ENCODE results near the gene NRN1.
"Not testable (repeated sequence)": the region's sequence is repeated elsewhere in the genome, so short reads cannot be mapped to it uniquely, and the experiment has no call there.

Gene NRN1, protein sequence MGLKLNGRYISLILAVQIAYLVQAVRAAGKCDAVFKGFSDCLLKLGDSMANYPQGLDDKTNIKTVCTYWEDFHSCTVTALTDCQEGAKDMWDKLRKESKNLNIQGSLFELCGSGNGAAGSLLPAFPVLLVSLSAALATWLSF

GRCh38 chr6:6006428-6007365 lies at the start of gene NRN1:
TSS of gene NRN1 (minus strand) at chr6:6006925. CDS start at chr6:6006749, 176 bp downstream.
- DNase-seq (ENCODE audit: low read depth) = no peak

- DNase-seq (ENCODE audit: low read depth) = no peak
Measured at GRCh38 chr6:6052216-6052615, 45.5 kb upstream of the NRN1 start.

DNA sequence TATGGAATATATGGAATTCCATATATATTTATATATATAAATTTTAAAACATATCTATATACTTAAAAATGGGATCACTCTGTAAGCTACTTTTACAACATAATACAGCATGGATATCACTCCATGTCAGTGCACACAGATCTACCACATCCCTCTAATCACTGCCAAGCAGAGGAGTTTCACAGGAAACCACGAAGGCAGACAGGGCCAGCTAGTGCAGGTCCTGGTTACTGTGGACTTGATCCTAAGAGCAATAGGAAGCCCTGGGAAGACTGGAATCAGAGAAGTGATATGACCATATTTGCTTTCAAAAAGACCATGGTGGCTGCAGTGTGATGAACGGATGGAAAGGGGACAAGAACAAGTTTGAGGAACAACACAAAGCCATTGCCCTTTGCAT lies 40.0 kb upstream of the NRN1 start:
- DNase-seq (ENCODE audit: low read depth) = no peak

- no peak for DNase-seq (ENCODE audit: low read depth)
Measured at GRCh38 chr6:6039946-6040509, 33.3 kb upstream of the NRN1 start.

GRCh38 chr6:6037179-6037578 lies 30.5 kb upstream of the NRN1 start:
- DNase-seq (ENCODE audit: low read depth) = no peak

DNA sequence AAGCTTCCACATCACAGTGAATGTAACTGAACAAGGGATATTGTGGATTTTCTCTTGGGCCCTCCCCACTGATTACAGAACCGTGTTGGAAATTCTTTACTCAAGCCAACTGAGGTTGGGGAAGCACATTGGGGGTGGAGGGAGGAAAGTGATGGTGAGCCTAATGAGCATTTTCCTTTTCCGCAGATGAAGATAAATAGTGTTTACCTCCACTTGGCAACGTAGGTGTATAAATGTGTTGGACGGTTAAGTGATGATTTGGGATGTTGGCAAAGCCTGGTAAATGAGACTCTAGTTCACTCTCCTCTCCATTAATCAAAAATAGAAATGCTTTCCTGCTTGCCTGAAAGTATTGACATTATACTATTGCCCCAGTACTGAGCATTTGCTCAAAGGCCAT lies 27.1 kb upstream of the NRN1 start:
- no peak for DNase-seq (ENCODE audit: low read depth)

DNA sequence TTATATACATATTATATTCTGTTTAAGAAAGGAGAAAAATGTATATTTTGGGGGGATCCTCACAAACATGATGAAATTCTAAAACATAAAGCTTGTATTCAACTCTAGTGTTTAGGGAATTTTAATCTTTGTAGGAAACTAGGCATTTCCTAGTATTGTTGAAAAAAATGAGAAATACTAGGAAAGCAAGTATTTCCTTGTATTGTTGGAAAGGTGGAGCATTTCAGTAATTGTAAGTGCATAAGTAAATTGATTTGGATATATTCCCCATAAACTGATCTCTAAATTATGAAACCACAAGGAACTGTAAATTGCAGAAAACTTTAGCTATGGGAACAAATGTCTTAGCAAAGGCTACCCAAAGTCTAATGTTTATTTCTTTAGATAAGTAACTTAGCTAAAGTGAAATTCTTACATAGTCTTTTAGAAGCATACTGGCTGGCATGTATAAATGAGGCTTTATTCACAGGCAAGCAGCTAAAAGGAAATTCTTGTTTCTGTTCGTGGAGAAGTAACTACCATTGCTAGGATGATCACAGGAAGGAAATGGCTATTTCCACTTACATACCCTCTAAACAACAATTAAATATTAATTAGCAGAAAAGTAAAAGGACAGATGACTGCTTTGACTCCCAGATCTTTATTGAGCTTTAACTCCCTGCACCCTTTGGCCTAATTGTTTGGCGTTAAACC lies 19.9 kb upstream of the NRN1 start:
- DNase-seq (ENCODE audit: low read depth) = no peak

DNA sequence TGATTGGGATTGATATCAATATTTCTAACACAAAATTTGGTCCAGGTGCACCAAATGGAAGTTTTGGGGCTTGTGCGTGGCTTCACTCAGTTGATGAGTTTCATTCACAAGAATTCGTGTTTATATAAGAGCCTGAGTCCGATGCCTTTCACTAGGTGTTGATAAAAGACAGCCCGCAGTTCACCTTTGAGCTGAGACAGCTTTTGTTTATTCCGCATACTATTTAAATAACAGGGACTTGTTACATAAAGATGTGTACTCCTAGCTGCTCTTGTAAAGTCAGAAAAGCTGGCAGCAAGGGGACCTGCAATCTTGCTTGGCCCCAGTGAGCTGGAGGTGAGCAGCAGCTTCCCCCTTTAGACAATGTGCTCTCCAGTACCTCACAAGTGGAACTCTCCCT lies 19.0 kb upstream of the NRN1 start:
- no peak for DNase-seq (ENCODE audit: low read depth)

- no peak for DNase-seq (ENCODE audit: low read depth)
Measured at GRCh38 chr6:6024220-6024619, 17.5 kb upstream of the NRN1 start.

GRCh38 chr6:6022841-6023240 lies 16.1 kb upstream of the NRN1 start:
- not testable (repeated sequence) for DNase-seq (ENCODE audit: low read depth)

- DNase-seq (ENCODE audit: low read depth) = peak; percentile 65
Measured at GRCh38 chr6:6008648-6009421, 2.1 kb upstream of the NRN1 start.

DNA sequence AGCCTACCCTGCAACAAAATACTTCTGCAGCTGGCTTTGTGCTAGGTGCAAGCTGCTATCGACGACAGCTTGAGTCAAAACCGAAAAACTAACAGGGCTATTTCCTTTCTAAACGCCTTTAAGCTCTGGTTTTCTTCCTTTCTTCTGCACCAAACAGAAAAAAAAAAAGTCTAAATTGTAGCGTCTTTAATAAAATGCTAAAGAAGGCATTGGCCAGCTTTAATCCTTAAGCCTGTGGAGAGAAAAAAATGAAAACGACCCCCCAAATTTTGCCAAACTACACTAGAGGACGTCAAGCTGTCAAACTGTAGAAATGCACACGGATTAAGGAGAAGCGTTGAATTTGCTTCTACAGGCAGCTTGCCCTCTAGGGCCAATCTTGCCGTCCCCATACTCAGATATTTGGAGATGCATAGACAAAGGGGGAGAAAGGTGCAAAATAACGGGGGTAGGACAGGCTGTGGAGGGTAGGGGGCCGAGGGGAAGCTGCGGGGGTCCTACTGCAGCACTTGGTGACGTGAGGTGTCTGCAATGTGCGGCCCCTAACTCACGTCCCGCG lies 1.4 kb upstream of the NRN1 start:
- no peak for DNase-seq (ENCODE audit: low read depth)

- DNase-seq (ENCODE audit: low read depth) = no peak
Measured at GRCh38 chr6:6007366-6008088, 802 bp upstream of the NRN1 start.

- DNase-seq (ENCODE audit: low read depth) = no peak
Measured at GRCh38 chr6:6006006-6006427, 708 bp downstream of the NRN1 start.

- DNase-seq (ENCODE audit: low read depth) = no peak
Measured at GRCh38 chr6:6005051-6006005, 1.4 kb downstream of the NRN1 start.

DNA sequence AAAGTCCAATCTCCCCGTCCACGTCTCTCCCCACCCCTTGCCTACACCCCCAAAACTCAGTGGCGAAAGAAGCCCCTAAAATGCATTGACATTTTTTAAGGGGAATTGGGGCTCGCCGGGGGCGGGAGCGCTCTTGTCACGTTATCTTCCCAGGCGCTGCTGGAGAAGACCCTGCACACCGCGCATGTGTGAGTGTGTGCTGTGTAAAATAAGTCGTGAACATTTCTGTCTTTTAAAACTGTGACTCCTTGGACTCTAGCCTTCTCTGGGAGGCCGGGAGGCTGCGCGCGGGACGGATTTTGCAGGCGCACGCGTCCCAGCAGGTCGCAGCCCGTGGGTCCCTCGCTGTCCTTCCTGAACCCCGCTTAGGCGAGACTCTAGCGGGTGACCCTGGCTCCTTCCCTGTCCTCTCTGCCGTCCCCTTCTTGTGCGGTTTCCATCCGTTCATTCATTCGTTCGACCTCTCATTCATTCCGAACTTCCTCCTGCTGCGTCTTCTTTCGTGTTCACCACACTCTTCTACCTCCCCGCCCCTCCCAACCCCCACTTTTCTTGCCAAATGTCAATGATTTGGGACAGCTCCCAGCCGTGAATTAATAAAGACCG lies 2.2 kb downstream of the NRN1 start:
- DNase-seq (ENCODE audit: low read depth) = no peak

DNA sequence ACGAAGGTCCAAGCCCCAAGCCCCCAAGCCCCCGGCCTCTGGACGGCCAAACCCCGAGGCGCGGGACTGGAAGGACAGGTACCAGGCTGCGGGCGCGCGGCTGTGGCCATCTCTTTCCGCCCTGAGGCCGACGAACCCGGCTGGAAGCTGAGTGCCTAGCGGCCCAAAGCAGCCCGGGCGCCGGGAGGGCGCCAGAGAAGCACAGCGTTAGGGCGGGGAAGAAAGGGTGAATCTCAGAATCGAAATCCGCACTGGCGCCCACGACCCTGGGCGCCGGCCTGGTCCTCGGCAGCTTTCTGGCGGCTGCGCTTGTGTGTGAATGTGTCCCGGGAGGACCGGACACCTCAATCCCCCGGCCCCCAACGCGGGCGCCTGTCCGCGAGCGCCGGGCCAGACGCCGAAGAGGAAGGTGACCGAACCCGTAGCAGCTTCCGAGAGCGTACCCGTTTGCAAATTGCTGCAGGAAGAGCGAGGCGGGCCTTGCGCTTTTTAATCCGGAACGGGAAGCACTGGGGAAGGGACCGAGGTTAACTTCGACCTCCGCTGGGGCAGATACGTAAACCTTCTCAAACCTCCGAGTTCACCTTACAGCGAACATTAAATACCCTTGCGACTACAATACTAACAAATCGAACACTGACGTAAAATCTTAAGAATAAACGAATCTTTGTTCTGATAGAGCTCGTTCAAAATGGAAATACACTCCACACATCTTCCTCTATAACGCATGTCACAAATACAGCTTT lies 2.9 kb downstream of the NRN1 start:
- no peak for DNase-seq (ENCODE audit: low read depth)

GRCh38 chr6:6002848-6003620 lies 3.7 kb downstream of the NRN1 start:
- DNase-seq (ENCODE audit: low read depth) = no peak

All from EH (cell line).